Measurements from ENCODE around the gene ETV6.

Gene ETV6

DNA sequence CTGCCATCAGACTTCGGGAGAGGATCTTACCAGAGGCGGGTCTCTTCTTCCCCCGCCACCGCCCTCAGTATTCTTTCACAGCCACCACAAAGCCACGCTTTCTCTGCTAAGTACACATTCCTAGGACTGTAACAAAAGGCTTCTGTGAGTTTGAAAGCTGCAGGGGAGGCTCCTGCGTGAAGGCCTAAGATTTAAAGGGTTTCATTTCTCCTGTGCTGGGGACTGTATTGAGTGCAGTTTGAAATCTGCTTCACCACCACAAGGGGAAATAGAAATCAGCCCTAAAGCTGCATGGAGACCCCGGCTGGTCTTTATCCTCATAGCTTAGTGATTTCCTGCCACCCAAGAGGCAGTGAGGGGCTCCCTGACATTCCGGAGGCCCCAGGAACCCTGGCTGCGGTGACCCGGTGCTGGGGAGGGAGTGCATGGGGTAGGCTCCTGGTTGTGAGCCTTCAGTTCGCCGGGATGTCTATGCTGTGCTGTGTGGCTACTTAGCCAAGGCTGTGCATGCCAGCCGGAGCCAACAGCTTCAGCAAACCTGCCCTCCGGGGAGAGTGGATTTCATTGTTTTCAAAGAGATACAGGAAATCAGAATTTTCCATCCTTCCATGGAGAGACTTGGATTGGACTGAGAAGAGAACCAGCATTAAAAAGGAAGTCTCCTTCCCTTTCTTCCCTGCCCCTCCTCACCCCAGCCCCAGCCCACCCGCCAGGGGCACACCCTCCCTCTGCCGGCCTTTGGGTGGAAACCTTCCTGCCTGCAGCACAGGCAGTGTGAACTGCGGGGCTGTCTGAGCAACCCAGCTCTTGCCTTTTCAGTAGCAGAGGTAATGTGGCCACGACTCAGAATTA lies 163.3 kb downstream of the ETV6 start:
- no peak for DNase-seq

GRCh38 chr12:11813438-11813813 lies 164.0 kb downstream of the ETV6 start:
- no peak for DNase-seq

DNA sequence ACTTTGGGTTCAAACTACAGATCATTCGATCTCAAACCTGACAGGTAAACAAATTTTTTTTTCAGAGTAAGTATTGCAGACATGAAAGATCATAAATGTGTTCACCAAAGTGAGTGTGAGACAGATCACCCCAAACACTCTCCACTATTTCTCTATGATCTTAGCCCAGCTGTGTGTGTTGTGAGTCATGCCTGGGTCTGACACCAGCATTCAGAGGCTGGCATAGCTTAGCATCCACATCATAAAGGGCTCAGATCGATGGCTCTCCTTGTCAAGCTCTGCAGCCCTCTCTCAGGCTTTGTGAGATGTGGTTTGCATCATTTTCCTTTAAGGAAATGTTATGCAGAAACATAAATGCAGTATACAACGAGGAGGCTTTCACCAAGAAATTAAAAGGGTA lies 164.9 kb downstream of the ETV6 start:
- no peak for DNase-seq

- DNase-seq = no peak
Measured at GRCh38 chr12:11815397-11815796, 165.9 kb downstream of the ETV6 start.

GRCh38 chr12:11819643-11820042 lies 170.2 kb downstream of the ETV6 start:
- DNase-seq = no peak

DNA sequence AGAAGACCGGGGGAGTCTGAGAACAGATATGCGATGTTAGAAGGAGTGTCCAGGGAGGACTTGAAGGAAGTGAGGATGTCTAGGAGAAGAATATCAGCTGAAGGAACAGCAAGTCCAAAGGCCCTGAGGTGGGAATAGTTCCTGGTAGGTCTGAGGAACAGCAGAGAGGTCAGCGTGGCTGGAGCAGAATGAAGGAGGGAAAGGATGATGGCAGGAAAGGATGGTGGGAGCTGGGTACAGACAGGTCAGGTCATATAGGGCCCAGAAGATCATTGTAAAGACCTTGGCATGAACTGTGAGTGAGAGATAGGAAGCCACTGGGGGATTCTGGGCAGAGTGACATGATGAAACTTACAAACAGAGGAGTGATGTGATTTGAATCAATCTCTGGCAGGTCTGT lies 171.0 kb downstream of the ETV6 start:
- no peak for DNase-seq

DNA sequence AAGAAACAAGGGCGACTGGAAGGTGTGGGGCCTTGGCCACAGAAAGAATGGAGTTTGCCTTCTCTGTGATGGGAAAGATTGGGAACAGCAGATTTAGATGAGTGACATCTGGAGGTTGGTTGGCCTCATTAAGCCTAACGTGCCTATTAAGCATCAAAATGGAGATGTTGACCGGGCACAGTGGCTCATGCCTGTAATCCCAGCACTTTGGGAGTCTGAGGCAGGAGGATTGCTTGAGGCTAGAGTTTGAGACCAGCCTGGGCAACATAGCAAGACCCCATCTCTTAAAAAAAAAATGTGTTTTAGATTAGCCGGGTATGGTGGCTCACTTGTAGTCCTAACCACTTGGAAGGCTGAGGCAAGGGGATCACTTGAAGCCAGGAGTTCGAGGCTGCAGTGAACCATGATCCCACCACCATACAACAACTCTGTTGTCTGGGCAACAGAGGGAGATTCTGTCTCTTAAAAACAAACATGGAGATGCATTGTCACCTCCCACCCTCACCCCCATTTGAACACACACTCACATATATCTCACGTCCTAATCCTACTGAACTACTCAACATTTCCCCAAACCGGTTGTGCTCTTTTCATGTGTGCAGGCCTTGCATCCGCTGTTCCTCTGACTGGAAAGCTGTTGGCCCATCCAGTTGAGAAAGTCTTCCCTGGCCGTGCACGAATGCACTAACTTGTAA lies 172.1 kb downstream of the ETV6 start:
- no peak for DNase-seq

- no peak for DNase-seq
Measured at GRCh38 chr12:11822081-11822834, 172.8 kb downstream of the ETV6 start.

GRCh38 chr12:11823043-11823442 lies 173.6 kb downstream of the ETV6 start:
- no peak for DNase-seq

- no peak for DNase-seq
Measured at GRCh38 chr12:11823593-11823992, 174.1 kb downstream of the ETV6 start.

DNA sequence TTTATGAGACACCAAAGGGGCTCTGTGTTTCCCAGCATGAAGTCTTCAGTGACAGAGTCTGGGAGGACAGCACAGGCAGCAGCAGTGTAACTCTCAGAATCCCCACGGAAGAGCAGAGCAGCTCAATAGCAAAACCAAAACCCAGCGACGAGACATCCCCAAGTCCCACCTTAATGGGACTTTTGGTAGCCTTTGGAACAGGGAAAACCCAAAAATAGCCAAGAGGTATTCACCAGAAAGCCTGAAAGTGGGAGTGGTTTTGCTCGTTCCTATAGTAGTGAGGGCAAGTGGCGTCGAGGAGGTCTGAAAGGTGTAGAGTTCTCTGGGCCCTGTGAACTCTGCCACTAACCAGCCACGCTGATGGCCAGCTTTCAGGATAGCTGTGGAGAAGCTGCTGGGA lies 174.6 kb downstream of the ETV6 start:
- no peak for DNase-seq

DNA sequence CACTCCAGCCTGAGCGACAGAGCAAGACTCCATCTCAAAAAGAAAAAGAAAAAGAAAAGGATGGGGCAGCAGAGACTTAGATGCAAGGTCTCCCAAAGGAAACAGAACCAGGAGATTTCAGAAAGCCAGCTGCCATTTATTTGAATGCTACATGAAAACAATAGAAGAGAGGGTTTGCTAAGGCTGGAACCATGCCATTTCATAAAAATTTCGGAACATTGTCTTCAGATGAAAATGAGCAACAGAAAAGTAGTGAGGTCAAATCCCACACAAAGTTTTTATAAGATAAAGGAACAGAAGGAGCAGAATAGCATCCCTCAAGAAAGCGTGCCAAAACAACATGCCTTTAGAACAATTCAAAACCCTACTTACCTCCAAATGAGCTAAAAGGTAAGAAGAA lies 175.3 kb downstream of the ETV6 start:
- no peak for DNase-seq

DNA sequence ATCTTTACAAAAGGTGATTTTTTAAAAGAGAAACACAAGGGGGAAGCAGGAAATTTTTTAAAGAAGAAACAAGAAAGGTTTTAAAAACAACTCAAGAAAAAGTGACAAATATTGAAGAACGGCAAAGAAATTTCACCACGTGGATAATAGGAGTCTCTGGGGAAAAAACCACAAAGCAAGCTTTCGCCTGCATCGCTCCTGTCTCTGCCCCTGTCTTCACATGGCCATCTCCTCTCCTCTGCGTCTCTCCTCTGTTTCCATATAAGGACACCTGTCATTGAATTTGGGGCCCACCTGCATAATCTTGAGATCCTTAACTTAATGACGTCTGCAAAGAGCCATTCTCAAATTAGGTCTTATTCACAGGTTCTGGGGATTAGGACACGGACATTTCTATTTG lies 175.8 kb downstream of the ETV6 start:
- DNase-seq = no peak

DNA sequence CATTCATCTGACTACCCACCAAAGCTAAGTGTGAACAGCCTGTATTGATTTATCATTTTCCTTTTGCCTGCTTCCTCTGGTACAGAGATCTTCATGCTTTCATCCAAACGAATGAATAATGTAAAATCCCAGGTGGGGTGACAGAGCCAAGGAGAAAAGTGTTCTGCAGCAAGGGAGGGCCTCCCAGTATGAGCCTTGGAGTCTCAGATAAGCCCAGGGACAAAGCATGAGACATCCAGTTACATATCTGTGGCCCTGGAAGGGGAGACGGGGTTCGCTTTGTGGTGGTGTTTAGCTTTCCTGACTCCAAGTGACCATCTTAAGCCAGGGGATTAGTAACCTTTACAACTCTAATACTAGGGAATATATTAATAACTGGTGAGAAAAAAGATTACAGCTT lies 177.1 kb downstream of the ETV6 start:
- no peak for DNase-seq

DNA sequence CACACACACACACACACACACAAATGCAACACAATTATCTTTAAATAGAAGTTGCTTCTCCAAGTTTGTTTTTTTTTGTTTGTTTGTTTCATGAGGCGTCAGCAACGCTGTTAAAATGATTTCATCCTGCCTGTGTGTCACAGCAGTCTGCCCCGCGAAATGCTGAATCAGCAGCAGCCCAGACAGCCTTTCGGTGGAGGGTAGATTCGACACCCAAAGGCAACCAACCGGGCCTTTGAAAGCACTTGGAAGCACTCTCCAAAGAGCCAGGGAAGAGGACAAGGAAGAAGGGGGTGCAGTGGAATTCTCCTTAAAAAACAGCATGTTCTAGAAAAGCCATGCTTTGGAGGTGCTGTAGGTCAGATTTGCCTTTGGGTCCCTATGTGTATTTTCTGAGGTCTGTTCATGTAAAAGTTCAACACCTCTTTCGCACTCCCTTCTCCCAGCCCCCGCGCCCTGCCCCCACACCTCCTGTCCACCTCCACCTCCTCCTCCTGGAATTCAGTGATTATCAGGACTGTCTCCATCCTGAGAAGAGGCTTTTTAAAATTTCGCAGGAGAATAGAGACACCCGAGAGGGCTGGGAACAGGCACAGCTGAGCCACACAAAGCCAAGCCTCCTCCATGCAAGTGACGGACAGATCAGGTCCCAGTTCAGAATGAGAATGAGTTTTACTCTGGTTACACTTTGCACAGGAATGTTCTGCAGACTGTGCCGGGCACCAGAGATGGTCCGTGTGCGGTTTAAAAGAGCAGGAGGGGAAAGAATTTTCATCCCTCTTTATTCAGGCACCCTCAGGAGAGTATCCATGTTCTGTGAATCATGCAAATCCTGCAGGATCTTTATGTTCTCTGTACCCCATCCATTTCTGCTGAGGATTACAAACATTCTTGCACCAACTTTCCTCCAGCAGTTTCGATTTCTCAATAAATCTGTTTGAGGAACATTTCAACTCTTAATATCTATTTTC lies 177.9 kb downstream of the ETV6 start:
- no peak for DNase-seq

- DNase-seq = no peak
Measured at GRCh38 chr12:11829764-11830194, 180.3 kb downstream of the ETV6 start.

- DNase-seq = no peak
Measured at GRCh38 chr12:11830307-11830801, 180.9 kb downstream of the ETV6 start.

- DNase-seq = no peak
Measured at GRCh38 chr12:11832093-11832492, 182.6 kb downstream of the ETV6 start.

DNA sequence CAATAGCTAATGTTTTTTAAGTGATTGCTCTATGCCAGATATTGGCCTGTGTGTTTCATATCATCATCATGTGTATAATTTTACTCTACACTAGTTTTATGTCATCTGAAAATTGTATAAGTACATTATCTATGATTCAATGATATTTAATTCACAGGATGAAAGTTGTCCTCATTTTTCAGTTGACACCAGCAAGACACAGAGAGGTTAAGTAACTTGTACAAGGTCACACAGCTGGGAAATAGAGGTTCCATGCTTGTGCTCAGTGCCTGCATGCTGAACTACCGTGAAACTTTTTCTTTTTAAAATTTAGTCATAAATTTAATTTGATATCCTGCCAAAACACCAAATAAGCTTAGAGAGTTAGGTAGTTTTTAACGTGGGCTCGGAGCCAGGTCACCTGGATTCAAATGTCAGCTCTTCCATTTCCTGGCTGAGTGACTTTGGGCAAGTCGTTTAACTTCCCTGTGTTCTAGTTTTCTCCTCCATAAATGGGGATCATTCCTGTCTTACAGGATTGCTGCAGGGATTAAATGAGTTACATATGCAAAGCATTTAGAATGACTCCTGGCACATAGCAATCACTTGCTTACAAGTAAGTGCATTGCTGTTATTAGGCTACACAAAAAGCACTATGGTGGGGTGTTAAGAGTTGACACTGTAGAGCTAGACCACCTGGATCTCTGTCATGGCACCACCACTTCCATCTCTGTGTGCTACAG lies 183.9 kb downstream of the ETV6 start:
- DNase-seq = no peak

DNA sequence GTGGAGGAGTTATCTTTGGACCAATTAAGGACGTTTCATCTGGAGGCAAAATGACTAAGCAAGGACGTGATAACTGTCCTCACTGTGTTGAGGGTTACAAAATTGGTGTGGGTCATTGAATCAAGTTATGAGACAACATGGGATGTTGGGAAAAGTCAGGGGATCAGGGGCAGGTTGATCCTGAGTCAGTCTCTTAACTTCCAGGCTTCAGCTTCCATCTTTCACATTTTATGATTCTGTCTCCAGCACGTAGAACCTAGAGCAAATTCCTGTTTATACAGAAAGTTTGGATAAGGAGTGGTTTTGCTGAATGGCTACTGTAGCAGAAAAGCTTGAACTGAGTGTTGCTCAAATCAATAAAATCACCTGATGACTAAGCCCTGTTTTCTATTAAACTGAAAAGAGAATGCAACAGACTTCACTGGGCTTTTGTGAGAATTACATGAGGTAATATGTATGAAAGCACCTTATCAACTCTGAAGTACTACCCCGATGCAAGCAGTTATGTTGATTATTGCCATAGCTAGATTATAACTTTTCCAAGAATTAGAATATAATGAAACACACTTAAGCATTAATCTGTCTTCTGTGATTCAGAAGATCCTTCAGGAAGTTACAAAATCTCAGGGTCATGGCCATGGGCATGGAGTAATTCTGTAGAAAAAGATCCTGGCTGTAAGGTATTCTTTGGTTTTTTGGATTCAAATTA lies 184.8 kb downstream of the ETV6 start:
- no peak for DNase-seq

DNA sequence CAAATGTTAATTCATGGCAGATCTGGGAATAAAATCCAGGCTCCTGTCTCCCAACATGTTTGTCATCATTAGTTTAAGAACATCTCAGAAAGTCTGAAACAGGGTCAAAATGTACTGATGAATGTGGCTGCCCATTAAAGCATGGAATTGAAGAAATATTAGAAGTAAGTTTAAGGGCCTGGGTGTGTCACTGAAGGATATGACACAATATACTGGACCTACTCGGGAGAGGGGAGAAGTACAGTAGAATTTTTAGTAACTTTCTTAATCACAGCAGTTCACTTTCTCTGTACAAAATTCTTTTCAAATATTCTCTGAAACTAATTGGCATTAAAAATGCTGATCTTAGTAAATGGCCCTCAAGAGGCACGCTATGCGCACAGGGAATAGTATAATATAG lies 185.5 kb downstream of the ETV6 start:
- DNase-seq = no peak
